Cardiac fibroblast (primary cell): ENCODE measurements around the gene ACVR1C.

Source experiments
- DNase-seq, 2 donors: peaks; one replicate each; pipeline versions ENCODE4 v3.0.0 to v3.0.0-alpha.2; 2010; ENCODE audit warnings: low read depth in 2 of 2
- H3K4me3 ChIP-seq, 2 donors: replicated peaks in 1 of 2; 1 replicate in 1 of 2; 2 replicates in 1 of 2; pipeline ENCODE4 v1.5.1; 2011; ENCODE audit warnings: low read depth in 2 of 2, low read length in 2 of 2, mild to moderate bottlenecking in 2 of 2, moderate library complexity in 1 of 2
- CTCF ChIP-seq: IDR thresholded peaks from one replicate; pipeline ENCODE4 v1.5.1; 2011; ENCODE audit warnings: low read depth, mild to moderate bottlenecking, low read length, inconsistent platforms

ACVR1C gene

GRCh38 chr2:157611110-157611509 is 17.6 kb downstream of the ACVR1C start:
- no peak for TF ChIP-seq CTCF
- DNase-seq: no peak

GRCh38 chr2:157606534-157606933 is 22.1 kb downstream of the ACVR1C start:
- no peak overlapping the region for H3K4me3 ChIP-seq
- DNase-seq: no peak
- no peak for TF ChIP-seq CTCF

More at GRCh38 chr2:157611110-157611509, 17.6 kb downstream of the ACVR1C start:
- no peak overlapping the region for H3K4me3 ChIP-seq

- TF ChIP-seq CTCF: no peak
- no peak overlapping the region for H3K4me3 ChIP-seq
- no peak for DNase-seq
Measured at GRCh38 chr2:157603198-157603597, 25.5 kb downstream of the ACVR1C start.

- no peak for TF ChIP-seq CTCF
Measured at GRCh38 chr2:157601807-157602206, 26.9 kb downstream of the ACVR1C start.

GRCh38 chr2:157596992-157597681 is 31.5 kb downstream of the ACVR1C start:
- DNase-seq: peak; percentile 17 to 30
- TF ChIP-seq CTCF: peak; percentile 75
- no peak overlapping the region for H3K4me3 ChIP-seq

More at GRCh38 chr2:157601807-157602206, 26.9 kb downstream of the ACVR1C start:
- no peak for DNase-seq
- no peak overlapping the region for H3K4me3 ChIP-seq

- DNase-seq: no peak
- H3K4me3 ChIP-seq: no peak overlapping the region
- TF ChIP-seq CTCF: no peak
Measured at GRCh38 chr2:157593411-157593810, 35.3 kb downstream of the ACVR1C start.

- no peak overlapping the region for H3K4me3 ChIP-seq
- peak; percentile 23 for TF ChIP-seq CTCF
- DNase-seq: peak; percentile 23 to 52
Measured at GRCh38 chr2:157592948-157593347, 35.7 kb downstream of the ACVR1C start.
